GM12801 (cell line): ENCODE data around the gene FBXW7.

ENCODE experiments used
- TF ChIP-seq, protein P1 (sequence below): IDR thresholded peaks from one replicate; pipeline ENCODE4 v1.5.1; 2011; ENCODE audit warnings: control low read depth; ENCODE audit not compliant: insufficient read length; ENCODE audit errors: extremely low read depth

The FBXW7 gene

DNA sequence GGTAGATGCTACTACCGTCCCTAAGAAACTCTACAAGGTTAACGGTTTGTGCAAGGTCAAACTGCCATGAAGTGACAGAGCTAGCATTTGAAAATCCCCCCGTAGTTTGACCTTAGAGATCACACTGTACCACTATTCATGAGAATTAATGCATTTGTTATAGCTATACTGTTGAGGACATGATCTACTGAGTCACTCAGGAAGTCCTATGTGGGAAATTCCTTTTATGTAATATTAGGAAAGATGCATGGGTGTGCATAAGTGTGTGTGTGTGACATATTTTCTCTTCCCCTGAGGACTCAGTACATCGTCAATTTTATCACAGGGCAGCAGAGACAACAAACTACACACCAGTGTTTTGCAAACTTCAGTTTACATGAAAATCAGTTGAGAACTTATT is 141.1 kb downstream of the FBXW7 start:
- TF ChIP-seq, protein P1, sequence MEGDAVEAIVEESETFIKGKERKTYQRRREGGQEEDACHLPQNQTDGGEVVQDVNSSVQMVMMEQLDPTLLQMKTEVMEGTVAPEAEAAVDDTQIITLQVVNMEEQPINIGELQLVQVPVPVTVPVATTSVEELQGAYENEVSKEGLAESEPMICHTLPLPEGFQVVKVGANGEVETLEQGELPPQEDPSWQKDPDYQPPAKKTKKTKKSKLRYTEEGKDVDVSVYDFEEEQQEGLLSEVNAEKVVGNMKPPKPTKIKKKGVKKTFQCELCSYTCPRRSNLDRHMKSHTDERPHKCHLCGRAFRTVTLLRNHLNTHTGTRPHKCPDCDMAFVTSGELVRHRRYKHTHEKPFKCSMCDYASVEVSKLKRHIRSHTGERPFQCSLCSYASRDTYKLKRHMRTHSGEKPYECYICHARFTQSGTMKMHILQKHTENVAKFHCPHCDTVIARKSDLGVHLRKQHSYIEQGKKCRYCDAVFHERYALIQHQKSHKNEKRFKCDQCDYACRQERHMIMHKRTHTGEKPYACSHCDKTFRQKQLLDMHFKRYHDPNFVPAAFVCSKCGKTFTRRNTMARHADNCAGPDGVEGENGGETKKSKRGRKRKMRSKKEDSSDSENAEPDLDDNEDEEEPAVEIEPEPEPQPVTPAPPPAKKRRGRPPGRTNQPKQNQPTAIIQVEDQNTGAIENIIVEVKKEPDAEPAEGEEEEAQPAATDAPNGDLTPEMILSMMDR, result no peak

DNA sequence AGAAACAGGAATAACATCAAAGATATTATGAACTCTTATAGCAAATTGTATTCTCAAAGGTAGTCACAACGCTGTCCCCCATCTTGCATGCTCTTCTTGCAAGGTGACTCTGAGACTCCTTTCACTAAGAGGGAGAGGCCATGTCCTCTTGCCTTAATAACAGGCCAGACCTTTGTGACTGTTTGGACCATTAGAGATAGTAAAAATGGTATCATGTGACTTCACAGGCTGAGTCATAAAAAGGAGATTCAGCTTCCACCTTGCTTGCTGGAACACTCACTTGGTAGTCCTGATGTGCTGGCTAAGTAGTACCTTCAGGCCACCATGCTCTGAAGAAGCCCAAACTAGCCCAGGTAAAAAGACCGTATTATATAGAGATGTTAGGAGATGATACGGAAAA is 143.8 kb downstream of the FBXW7 start:
- TF ChIP-seq, protein P1, result no peak

DNA sequence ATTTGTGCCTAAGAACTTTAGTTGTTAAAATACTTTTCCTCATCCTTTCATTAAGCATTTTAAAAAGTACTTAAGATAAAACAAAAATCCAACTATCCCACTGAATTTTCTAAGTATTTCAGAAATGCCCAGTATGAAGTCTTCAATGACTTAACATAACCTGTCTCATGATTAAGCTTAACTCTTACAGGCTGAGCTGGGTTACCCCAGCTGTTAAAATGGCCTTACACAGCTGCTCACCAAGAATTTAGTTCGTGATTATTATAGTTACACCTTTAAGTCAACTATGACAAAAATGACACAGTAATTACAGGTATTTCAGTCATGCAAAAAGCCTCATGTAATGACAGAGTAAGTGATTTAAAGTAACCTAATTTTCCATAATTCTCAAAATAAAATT is 145.7 kb downstream of the FBXW7 start:
- TF ChIP-seq, protein P1, result no peak

DNA sequence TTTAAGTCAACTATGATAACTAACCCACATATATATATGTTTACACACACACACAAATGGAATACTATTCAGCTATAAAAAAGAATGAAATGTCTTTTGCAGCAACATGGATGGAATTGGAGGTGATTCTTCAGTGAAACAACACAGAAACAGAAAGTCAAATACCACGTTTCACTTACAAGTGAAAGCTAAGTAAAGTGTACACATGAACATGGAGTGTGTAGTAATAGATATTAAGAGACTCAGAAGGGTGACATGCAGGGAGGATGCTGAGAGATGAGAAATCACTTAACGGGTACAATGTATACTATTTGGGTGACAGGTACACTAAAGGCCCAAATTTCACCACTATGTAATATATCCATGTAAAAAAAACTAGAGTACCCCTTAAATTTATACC is 146.5 kb downstream of the FBXW7 start:
- TF ChIP-seq, protein P1, result no peak

DNA sequence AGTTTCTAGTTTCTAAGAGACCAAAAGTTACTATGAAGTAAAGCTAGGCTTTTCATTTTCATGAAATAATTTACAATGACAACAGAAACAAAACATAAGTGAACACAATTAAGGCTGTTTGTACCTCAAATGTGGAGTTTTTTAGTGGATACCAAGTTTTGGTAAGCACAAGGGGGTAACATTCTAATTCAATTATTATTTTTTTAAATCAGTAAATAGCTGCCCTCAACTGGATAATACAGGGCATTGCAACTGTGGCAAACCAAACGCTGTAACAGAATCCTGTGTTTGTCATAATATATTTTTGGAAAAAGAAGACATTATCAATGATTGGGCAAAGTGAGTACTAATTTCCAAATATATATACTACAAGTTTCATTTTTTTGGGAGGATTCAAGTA is 150.3 kb downstream of the FBXW7 start:
- TF ChIP-seq, protein P1, result no peak

DNA sequence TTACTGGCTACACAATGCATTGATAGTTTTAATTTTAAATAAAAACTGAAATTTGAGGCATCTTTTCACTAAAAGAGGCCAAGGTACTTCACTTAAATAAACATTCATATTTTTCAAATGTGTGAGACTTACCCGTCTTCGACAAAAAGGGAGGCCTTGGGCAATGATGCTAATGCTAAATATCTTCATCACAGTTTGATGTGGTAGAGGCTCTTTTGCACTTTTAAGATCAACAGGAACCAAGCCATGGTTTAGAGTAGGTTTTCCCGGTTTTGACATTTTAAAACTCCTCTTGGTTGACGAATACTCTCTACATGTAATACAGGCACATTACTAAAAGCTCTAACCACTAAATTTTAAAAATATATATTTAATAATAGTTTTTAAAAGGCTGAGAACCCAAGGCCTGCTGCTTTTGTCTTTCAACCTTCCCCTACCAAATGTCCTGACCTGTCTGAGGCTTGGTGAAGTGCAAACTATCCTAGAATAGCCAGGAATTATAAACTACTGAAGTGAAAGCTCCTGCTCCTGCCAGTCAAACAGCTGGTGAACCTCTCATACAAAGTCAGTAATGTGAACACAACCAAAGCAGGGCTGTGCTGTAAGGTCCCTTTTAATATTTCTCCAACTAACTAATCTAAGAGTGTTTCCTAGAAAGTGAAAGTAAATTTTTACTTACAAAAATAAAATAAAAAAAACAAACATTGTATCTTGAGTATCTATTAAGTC is 153.7 kb downstream of the FBXW7 start:
- TF ChIP-seq, protein P1, result no peak

DNA sequence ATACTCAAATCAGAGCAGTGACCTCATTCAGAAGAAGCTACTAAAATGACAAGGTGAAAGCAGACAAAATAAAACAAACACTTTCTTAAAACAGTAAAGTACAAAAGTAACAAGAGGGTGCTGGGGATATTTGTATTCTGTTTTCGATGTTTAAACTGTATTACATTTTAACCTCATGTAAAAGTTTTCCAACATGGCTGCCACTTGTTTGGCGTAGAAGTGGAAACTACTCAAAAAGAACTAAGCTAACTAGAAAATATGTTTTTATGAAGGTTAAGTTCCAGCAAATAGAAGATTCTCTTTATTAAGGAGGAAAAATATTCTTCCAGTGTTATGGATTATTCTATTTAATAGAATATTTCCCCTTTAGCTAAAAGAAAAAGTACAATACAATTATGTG is 155.0 kb downstream of the FBXW7 start:
- TF ChIP-seq, protein P1, result no peak
